Karpas-422 (cell line): ENCODE results near the gene MICAL3. TPM values are rescaled to one million over a fixed set of nuclear protein-coding genes. Genes with fewer than 3 reads are reported as not detected.
A peak's percentile ranks its signal among the peaks of the same experiment; 100 is the strongest.

Experiments used
- DNase-seq: peaks from one replicate; pipeline ENCODE4 v3.0.0-alpha.2; 2015
- H2AFZ ChIP-seq: fragments of 200-600 bp; sonication (generic); 2 replicates; pipeline ENCODE4 v1.6.1; 2014; ENCODE audit warnings: antibody characterized with exemption, low read length, mixed read lengths
- H3K27ac ChIP-seq: fragments of 200-600 bp; sonication (generic); 2 replicates; pipeline ENCODE4 v1.5.1; 2014; ENCODE audit warnings: mild to moderate bottlenecking, low read length, moderate library complexity
- H3K27me3 ChIP-seq: fragments of 200-600 bp; sonication (generic); 2 replicates; pipeline ENCODE4 v1.6.1; 2014; ENCODE audit warnings: low read length, mixed read lengths
- H3K36me3 ChIP-seq: fragments of 200-600 bp; sonication (generic); 2 replicates; pipeline ENCODE4 v1.6.1; 2014; ENCODE audit warnings: low read length, mixed read lengths; ENCODE audit not compliant: insufficient read depth
- H3K4me1 ChIP-seq: fragments of 200-600 bp; sonication (generic); 2 replicates; pipeline ENCODE4 v1.6.1; 2014; ENCODE audit warnings: mild to moderate bottlenecking, low read length, mixed read lengths
- H3K4me2 ChIP-seq: fragments of 200-600 bp; sonication (generic); 2 replicates; pipeline ENCODE4 v1.6.1; 2014; ENCODE audit warnings: low read length, low read depth, mild to moderate bottlenecking; ENCODE audit not compliant: poor library complexity, severe bottlenecking
- H3K4me3 ChIP-seq: fragments of 200-600 bp; sonication (generic); 2 replicates; pipeline ENCODE4 v1.5.1; 2014; ENCODE audit warnings: mild to moderate bottlenecking, antibody characterized with exemption, low read length, mixed read lengths
- H3K79me2 ChIP-seq: fragments of 200-600 bp; sonication (generic); 2 replicates; pipeline ENCODE4 v1.6.1; 2014; ENCODE audit warnings: mild to moderate bottlenecking, low read length, mixed read lengths
- H3K9ac ChIP-seq: fragments of 200-600 bp; sonication (generic); 2 replicates; pipeline ENCODE4 v1.6.0; 2014; ENCODE audit warnings: low read length
- H3K9me2 ChIP-seq: fragments of 200-600 bp; sonication (generic), shearing (Covaris generic); replicated peaks from 2 replicates; pipeline ENCODE4 v1.6.0; 2014; ENCODE audit warnings: mild to moderate bottlenecking, low read length, moderate library complexity; ENCODE audit not compliant: insufficient read depth
- H3K9me3 ChIP-seq: fragments of 300-700, 200-600 bp; sonication (generic); 2 replicates; pipeline ENCODE4 v1.6.1; 2014; ENCODE audit warnings: low read length, mixed read lengths
- H4K20me1 ChIP-seq: fragments of 200-600 bp; sonication (generic); 2 replicates; pipeline ENCODE4 v1.6.1; 2014; ENCODE audit warnings: mild to moderate bottlenecking, antibody characterized with exemption, low read length, low read depth; ENCODE audit not compliant: insufficient read depth
- total RNA-seq: library from RNA; depleted of rRNA; stranded (reverse); fragments of >200 nt; shearing (Covaris generic); gene quantifications from 2 replicates; pipeline ENCODE4 v1.2.3, GENCODE V29; 2014; ENCODE audit warnings: low replicate concordance

Gene MICAL3
- total RNA-seq, 1 experiment from 2014 or later: 54.9 TPM

GRCh38 chr22:17928391-17928790 lies 96.0 kb downstream of the MICAL3 start:
- H3K4me3 ChIP-seq: no peak overlapping the region
- H3K27me3 ChIP-seq: no peaks in the 10 kb centered on the region
- H3K36me3 ChIP-seq: no peaks in the 10 kb centered on the region
- H4K20me1 ChIP-seq: peaks cover 48% of the 10 kb centered on the region
- peaks cover 98% of the 10 kb centered on the region for H3K79me2 ChIP-seq
- no peak for DNase-seq
- H3K9me3 ChIP-seq: no peaks in the 10 kb centered on the region
- H3K4me1 ChIP-seq: peaks cover 70% of the 10 kb centered on the region
- no peak overlapping the region for H2AFZ ChIP-seq
- H3K9me2 ChIP-seq: no peaks in the 10 kb centered on the region
- H3K27ac ChIP-seq: no peak overlapping the region
- no peak overlapping the region for H3K9ac ChIP-seq
- H3K4me2 ChIP-seq: no peak overlapping the region

GRCh38 chr22:17927062-17927461 lies 97.3 kb downstream of the MICAL3 start:
- H4K20me1 ChIP-seq: peaks cover 59% of the 10 kb centered on the region

GRCh38 chr22:17926516-17926915 lies 97.8 kb downstream of the MICAL3 start:
- Histone ChIP-seq H3K27ac (no peak overlapping the region), H3K4me2 (no peak overlapping the region), H4K20me1 (peaks cover 55% of the 10 kb centered on the region), H3K27me3 (no peaks in the 10 kb centered on the region), H2AFZ (no peak overlapping the region), H3K9me2 (no peaks in the 10 kb centered on the region), H3K4me1 (peaks cover 76% of the 10 kb centered on the region), H3K9ac (no peak overlapping the region), H3K36me3 (no peaks in the 10 kb centered on the region), H3K9me3 (no peaks in the 10 kb centered on the region), H3K4me3 (no peak overlapping the region), H3K79me2 (peaks cover 100% of the 10 kb centered on the region)
- DNase-seq: no peak

More at GRCh38 chr22:17927062-17927461, 97.3 kb downstream of the MICAL3 start:
- Histone ChIP-seq H3K9me3 (no peaks in the 10 kb centered on the region), H3K27ac (no peak overlapping the region), H3K27me3 (no peaks in the 10 kb centered on the region), H3K9me2 (no peaks in the 10 kb centered on the region), H3K79me2 (peaks cover 100% of the 10 kb centered on the region), H3K4me3 (no peak overlapping the region), H3K9ac (no peak overlapping the region), H3K36me3 (no peaks in the 10 kb centered on the region), H3K4me2 (no peak overlapping the region), H2AFZ (no peak overlapping the region), H3K4me1 (peaks cover 76% of the 10 kb centered on the region)
- no peak for DNase-seq

GRCh38 chr22:17925431-17925841 lies 98.9 kb downstream of the MICAL3 start:
- Histone ChIP-seq H3K36me3 (no peaks in the 10 kb centered on the region), H3K27ac (no peak overlapping the region), H4K20me1 (peaks cover 44% of the 10 kb centered on the region), H3K9me2 (no peaks in the 10 kb centered on the region), H3K79me2 (peaks cover 100% of the 10 kb centered on the region), H3K27me3 (no peaks in the 10 kb centered on the region), H2AFZ (no peak overlapping the region), H3K4me3 (no peak overlapping the region), H3K9me3 (no peaks in the 10 kb centered on the region), H3K9ac (no peak overlapping the region), H3K4me2 (no peak overlapping the region), H3K4me1 (peaks cover 81% of the 10 kb centered on the region)
- DNase-seq: no peak

- H3K27me3 ChIP-seq: no peaks in the 10 kb centered on the region
- no peak overlapping the region for H2AFZ ChIP-seq
- no peaks in the 10 kb centered on the region for H3K36me3 ChIP-seq
- H3K9ac ChIP-seq: no peak overlapping the region
- H3K9me3 ChIP-seq: no peaks in the 10 kb centered on the region
- H3K27ac ChIP-seq: no peak overlapping the region
- H4K20me1 ChIP-seq: peaks cover 38% of the 10 kb centered on the region; the same call in 1 of the 2 replicates
- peaks cover 84% of the 10 kb centered on the region for H3K4me1 ChIP-seq
- H3K4me3 ChIP-seq: no peak overlapping the region
- DNase-seq: no peak
- no peak overlapping the region for H3K4me2 ChIP-seq
- no peaks in the 10 kb centered on the region for H3K9me2 ChIP-seq
- H3K79me2 ChIP-seq: peaks cover 100% of the 10 kb centered on the region
These were observed 99.5 kb downstream of the MICAL3 start for GRCh38 chr22:17924735-17925364.

GRCh38 chr22:17924076-17924475 lies 100.3 kb downstream of the MICAL3 start:
- no peaks in the 10 kb centered on the region for H3K9me3 ChIP-seq
- H3K27ac ChIP-seq: peak overlapping the region; percentile 32; the same call in 1 of the 2 replicates
- no peak overlapping the region for H3K9ac ChIP-seq
- H3K4me1 ChIP-seq: peaks cover 92% of the 10 kb centered on the region
- no peaks in the 10 kb centered on the region for H3K9me2 ChIP-seq
- H2AFZ ChIP-seq: no peak overlapping the region
- no peaks in the 10 kb centered on the region for H3K27me3 ChIP-seq
- H3K79me2 ChIP-seq: peaks cover 100% of the 10 kb centered on the region
- no peaks in the 10 kb centered on the region for H3K36me3 ChIP-seq
- H4K20me1 ChIP-seq: peaks cover 35% of the 10 kb centered on the region; the same call in 1 of the 2 replicates
- no peak overlapping the region for H3K4me2 ChIP-seq
- no peak for DNase-seq
- no peak overlapping the region for H3K4me3 ChIP-seq

- peak overlapping the region; percentile 39 for H3K4me2 ChIP-seq
- H3K4me3 ChIP-seq: no peak overlapping the region
- H3K4me1 ChIP-seq: peaks cover 94% of the 10 kb centered on the region
- peaks cover 100% of the 10 kb centered on the region for H3K79me2 ChIP-seq
- no peak overlapping the region for H3K9ac ChIP-seq
- no peaks in the 10 kb centered on the region for H3K27me3 ChIP-seq
- no peak overlapping the region for H2AFZ ChIP-seq
- H3K36me3 ChIP-seq: no peaks in the 10 kb centered on the region
- peaks cover 34% of the 10 kb centered on the region; the same call in 1 of the 2 replicates for H4K20me1 ChIP-seq
- H3K9me2 ChIP-seq: no peaks in the 10 kb centered on the region
- H3K27ac ChIP-seq: peak overlapping the region; percentile 32
- DNase-seq: no peak
- H3K9me3 ChIP-seq: no peaks in the 10 kb centered on the region
These were observed 101.1 kb downstream of the MICAL3 start for GRCh38 chr22:17922925-17923903.
